IMR-90 (cell line): ENCODE measurements around the gene MKKS. TPM values are rescaled to one million over a fixed set of nuclear protein-coding genes. Genes with fewer than 3 reads are reported as not detected.

Experiments
- ATAC-seq: fragments of 200-7000 bp; cut with Tn5 transposase; 2 replicates; pipeline ENCODE4 v1.9.1; 2020; ENCODE audit warnings: low read depth, mild to moderate bottlenecking, moderate library complexity
- BruUV-seq: library from RNA; stranded (reverse); fragments of 400-500 nt; replicated peaks from 2 replicates; lab custom pipeline; 2021; lab: Mats Ljungman, UMichigan
- CTCF ChIA-PET: fragments of 300-600 bp; formaldehyde crosslinking; extraction: SDS; loops from one replicate; lab custom pipeline; 2021; ENCODE audit warnings: antibody characterized with exemption; lab: Yijun Ruan, JAX
- POLR2A ChIA-PET: fragments of 300-600 bp; sonication (Branson Sonifier 250); formaldehyde crosslinking; loops from one replicate; lab custom pipeline; 2022; ENCODE audit warnings: antibody characterized with exemption; ENCODE audit not compliant: unreplicated experiment; lab: Charles Lee
- DNase-seq: peaks from one replicate; pipeline ENCODE4 v3.0.0; 2013
- H2AFZ ChIP-seq: replicated peaks from 2 replicates; pipeline ENCODE3; 2013; ENCODE audit warnings: low read length, mild to moderate bottlenecking; ENCODE audit not compliant: poor library complexity
- H2AK5ac ChIP-seq: 2 replicates; pipeline ENCODE4 v1.6.1; 2013; ENCODE audit warnings: low read depth, low read length, inconsistent platforms
- H2AK9ac ChIP-seq: replicated peaks from 2 replicates; pipeline ENCODE3; 2013; ENCODE audit warnings: mild to moderate bottlenecking, low read depth, low read length, moderate library complexity; ENCODE audit not compliant: poor library complexity
- H2BK120ac ChIP-seq: 2 replicates; pipeline ENCODE4 v1.6.1; 2013; ENCODE audit warnings: low read depth, low read length, inconsistent platforms
- H2BK15ac ChIP-seq: 3 replicates; pipeline ENCODE4 v1.6.1; 2013; ENCODE audit warnings: low read depth, low read length, inconsistent platforms
- H2BK20ac ChIP-seq: 2 replicates; pipeline ENCODE4 v1.6.1; 2013; ENCODE audit warnings: low read depth, mild to moderate bottlenecking, inconsistent platforms, low read length, moderate library complexity
- H2BK5ac ChIP-seq: 2 replicates; pipeline ENCODE4 v1.6.1; 2013; ENCODE audit warnings: mild to moderate bottlenecking, low read depth, low read length, inconsistent platforms; ENCODE audit not compliant: poor library complexity, severe bottlenecking
- H3K14ac ChIP-seq: replicated peaks from 2 replicates; pipeline ENCODE4 v1.6.1; 2013; ENCODE audit warnings: low read depth, low read length, inconsistent platforms
- H3K18ac ChIP-seq: 2 replicates; pipeline ENCODE4 v1.6.1; 2013; ENCODE audit warnings: low read depth, low read length, control low read depth
- H3K23ac ChIP-seq: 2 replicates; pipeline ENCODE4 v1.6.1; 2013; ENCODE audit warnings: low read depth, low read length, inconsistent platforms
- H3K27ac ChIP-seq: 2 replicates; pipeline ENCODE4 v1.5.1; 2013; ENCODE audit warnings: mild to moderate bottlenecking, control low read depth, low read length; ENCODE audit not compliant: insufficient read depth
- H3K27me3 ChIP-seq: 2 replicates; pipeline ENCODE4 v1.6.1; 2013; ENCODE audit warnings: low read length; ENCODE audit not compliant: control insufficient read depth, insufficient read depth
- H3K36me3 ChIP-seq: 2 replicates; pipeline ENCODE4 v1.6.1; 2013; ENCODE audit warnings: low read length, mixed read lengths; ENCODE audit not compliant: control insufficient read depth, insufficient read depth
- H3K4ac ChIP-seq: 2 replicates; pipeline ENCODE4 v1.6.1; 2013; ENCODE audit warnings: low read depth, low read length, inconsistent platforms
- H3K4me1 ChIP-seq: 2 replicates; pipeline ENCODE4 v1.6.1; 2013; ENCODE audit warnings: low read length, mixed read lengths; ENCODE audit not compliant: control insufficient read depth, insufficient read depth
- H3K4me2 ChIP-seq: 2 replicates; pipeline ENCODE4 v1.6.1; 2013; ENCODE audit warnings: low read depth, mild to moderate bottlenecking, control low read depth, low read length, moderate library complexity
- H3K4me3 ChIP-seq: 2 replicates; pipeline ENCODE4 v1.5.1; 2013; ENCODE audit warnings: low read depth, mild to moderate bottlenecking, control low read depth, low read length, moderate library complexity; ENCODE audit not compliant: insufficient read depth
- H3K56ac ChIP-seq: 2 replicates; pipeline ENCODE4 v1.6.1; 2013; ENCODE audit warnings: low read length, inconsistent platforms; ENCODE audit not compliant: insufficient read depth; ENCODE audit errors: extremely low read depth
- H3K79me1 ChIP-seq, 2 experiments: 2 replicates each; pipeline ENCODE4 v1.6.1; 2013; ENCODE audit warnings: low read length in 2 of 2, inconsistent platforms in 1 of 2, low read depth in 1 of 2
- H3K9ac ChIP-seq: 2 replicates; pipeline ENCODE4 v1.6.1; 2013; ENCODE audit warnings: low read depth, low read length, control low read depth
- H3K9me1 ChIP-seq: 2 replicates; pipeline ENCODE4 v1.6.1; 2013; ENCODE audit warnings: low read length, inconsistent platforms; ENCODE audit not compliant: insufficient read depth
- H3K9me3 ChIP-seq: 2 replicates; pipeline ENCODE4 v1.6.1; 2013; ENCODE audit warnings: low read length; ENCODE audit not compliant: control insufficient read depth, insufficient read depth
- H4K20me1 ChIP-seq: 2 replicates; pipeline ENCODE4 v1.6.1; 2013; ENCODE audit warnings: low read length, inconsistent platforms; ENCODE audit not compliant: insufficient read depth
- H4K5ac ChIP-seq: 2 replicates; pipeline ENCODE4 v1.6.1; 2013; ENCODE audit warnings: mild to moderate bottlenecking, low read depth, low read length, control low read depth
- H4K8ac ChIP-seq, 2 experiments: 2 replicates each; pipeline ENCODE4 v1.6.1; 2013; ENCODE audit warnings: low read depth in 2 of 2, low read length in 2 of 2, control low read depth in 1 of 2, inconsistent platforms in 1 of 2
- H4K91ac ChIP-seq: 2 replicates; pipeline ENCODE4 v1.6.1; 2013; ENCODE audit warnings: low read depth, low read length, inconsistent platforms; ENCODE audit not compliant: insufficient read depth
- CEBPB ChIP-seq: IDR thresholded peaks from 2 replicates; pipeline ENCODE4 v1.6.1; 2012; ENCODE audit warnings: low read depth, low read length, improper control_type of control experiment
- CHD1 ChIP-seq: IDR thresholded peaks from 2 replicates; pipeline ENCODE4 v1.6.1; 2012; ENCODE audit warnings: low read depth, low read length, improper control_type of control experiment
- ELK1 ChIP-seq: fragments of 150-350 bp; IDR thresholded peaks from 2 replicates; pipeline ENCODE4 v1.6.1; 2016; ENCODE audit warnings: low read depth, mild to moderate bottlenecking, low read length, moderate library complexity, borderline replicate concordance
- FOS ChIP-seq: fragments of 150-350 bp; IDR thresholded peaks from 2 replicates; pipeline ENCODE4 v1.6.1; 2016; ENCODE audit warnings: low read depth, low read length
- MAFK ChIP-seq: IDR thresholded peaks from 2 replicates; pipeline ENCODE4 v1.6.1; 2012; ENCODE audit warnings: low read depth, low read length, improper control_type of control experiment
- MXI1 ChIP-seq: IDR thresholded peaks from 2 replicates; pipeline ENCODE4 v1.6.1; 2012; ENCODE audit warnings: low read depth, mild to moderate bottlenecking, low read length, moderate library complexity, borderline replicate concordance
- NFE2L2 ChIP-seq: fragments of 150-350 bp; IDR thresholded peaks from 2 replicates; pipeline ENCODE4 v1.6.1; 2016; ENCODE audit warnings: low read depth, mild to moderate bottlenecking, low read length
- RAD21 ChIP-seq: IDR thresholded peaks from 2 replicates; pipeline ENCODE4 v1.6.1; 2012; ENCODE audit warnings: low read length, improper control_type of control experiment
- RCOR1 ChIP-seq: IDR thresholded peaks from 2 replicates; pipeline ENCODE4 v1.6.1; 2012; ENCODE audit warnings: mild to moderate bottlenecking, low read length, improper control_type of control experiment; ENCODE audit not compliant: insufficient replicate concordance
- RFX5 ChIP-seq: IDR thresholded peaks from 2 replicates; pipeline ENCODE4 v1.8.0; 2012; ENCODE audit warnings: low read depth, mild to moderate bottlenecking, low read length, moderate library complexity
- SMC3 ChIP-seq: fragments of 150-350 bp; IDR thresholded peaks from 2 replicates; pipeline ENCODE4 v1.6.1; 2016; ENCODE audit warnings: low read depth, mild to moderate bottlenecking, antibody characterized with exemption, low read length, moderate library complexity
- WGBS, 2 experiments: methylation state at CpG; one replicate each; pipeline versions ENCODE4 v1.1.5 to v1.1.7; 2013; ENCODE audit warnings: missing lambda C conversion rate in 2 of 2; ENCODE audit not compliant: insufficient read length in 1 of 2; ENCODE audit errors: extremely low coverage in 2 of 2; 5-methylcytosine and 5-hydroxymethylcytosine counted together
- dilution Hi-C: fragments of 300-500 bp; cut with HindIII; formaldehyde crosslinking; loops from one replicate; pipeline ENCODE4 v1.14.3; 2018; ENCODE audit warnings: low sequenced_read_pairs; ENCODE audit not compliant: unreplicated experiment
- in situ Hi-C: fragments of 300-500 bp; cut with MboI; formaldehyde crosslinking; loops from 3 replicates; pipeline ENCODE4 v1.14.3; 2019; ENCODE audit warnings: low sequenced_read_pairs, inconsistent platforms, mixed read lengths
- intact Hi-C: fragments of 100-400 bp; cut with micrococcal nuclease; formaldehyde crosslinking; loops from 2 replicates; pipeline ENCODE4 v1.10.0; 2022
- polyA plus RNA-seq, 3 experiments: library from polyadenylated mRNA; depleted of rRNA; stranded (reverse); fragments of >200 nt; gene quantifications; 2 replicates each; pipeline ENCODE4 v1.2.3, GENCODE V29; 2012; ENCODE audit warnings: low replicate concordance in 1 of 3
- total RNA-seq: library from RNA; depleted of rRNA; stranded (reverse); fragments of >200 nt; gene quantifications from 2 replicates; pipeline ENCODE4 v1.2.3, GENCODE V29; 2012
- TF ChIP-seq, protein P1 (sequence below): conservative IDR thresholded peaks from 2 replicates; pipeline ENCODE4 v1.5.1; 2012; ENCODE audit warnings: mild to moderate bottlenecking, low read depth, low read length, improper control_type of control experiment
- TF ChIP-seq, protein P2 (sequence below): fragments of 150-350 bp; IDR thresholded peaks from 2 replicates; pipeline ENCODE4 v1.6.1; 2017; ENCODE audit warnings: mild to moderate bottlenecking, antibody characterized with exemption, low read length, low read depth

MKKS gene
- total and polyA plus RNA-seq, 2 of the 4 experiments (the other 2 are of a cell fraction): 6.9 to 7.5 TPM

GRCh38 chr20:10438217-10438616, 4.2 kb upstream of the MKKS start:
- no peaks in the 10 kb centered on the region for H3K36me3 ChIP-seq
- no peak overlapping the region for H4K5ac ChIP-seq
- no peak overlapping the region for H3K23ac ChIP-seq
- no peaks in the 10 kb centered on the region for H4K20me1 ChIP-seq
- H4K91ac ChIP-seq: no peak overlapping the region
- no peak overlapping the region for H3K27ac ChIP-seq
- no peak overlapping the region for H2AK9ac ChIP-seq
- H3K56ac ChIP-seq: no peak overlapping the region
- no CpG with 5 or more reads among the region's 4 CpGs for WGBS, 2 experiments
- no peak overlapping the region for H2BK120ac ChIP-seq
- intact Hi-C loops: loop anchor here (10.0 kb wide), 1 partner anchor 1107 kb away; no protein-coding TSS in a partner anchor
- no peak overlapping the region for H3K4me2 ChIP-seq
- H2BK20ac ChIP-seq: no peak overlapping the region
- H3K9ac ChIP-seq: no peak overlapping the region
- H3K4ac ChIP-seq: no peak overlapping the region
- CTCF ChIA-PET: no interaction called here
- no peak overlapping the region for H3K18ac ChIP-seq
- TF ChIP-seq MXI1 (no peak), ELK1 (no peak), SMC3 (no peak), RFX5 (no peak), NFE2L2 (no peak), RCOR1 (no peak), CEBPB (no peak), RAD21 (no peak), MAFK (no peak), CHD1 (no peak), FOS (no peak)
- TF ChIP-seq, protein P1, sequence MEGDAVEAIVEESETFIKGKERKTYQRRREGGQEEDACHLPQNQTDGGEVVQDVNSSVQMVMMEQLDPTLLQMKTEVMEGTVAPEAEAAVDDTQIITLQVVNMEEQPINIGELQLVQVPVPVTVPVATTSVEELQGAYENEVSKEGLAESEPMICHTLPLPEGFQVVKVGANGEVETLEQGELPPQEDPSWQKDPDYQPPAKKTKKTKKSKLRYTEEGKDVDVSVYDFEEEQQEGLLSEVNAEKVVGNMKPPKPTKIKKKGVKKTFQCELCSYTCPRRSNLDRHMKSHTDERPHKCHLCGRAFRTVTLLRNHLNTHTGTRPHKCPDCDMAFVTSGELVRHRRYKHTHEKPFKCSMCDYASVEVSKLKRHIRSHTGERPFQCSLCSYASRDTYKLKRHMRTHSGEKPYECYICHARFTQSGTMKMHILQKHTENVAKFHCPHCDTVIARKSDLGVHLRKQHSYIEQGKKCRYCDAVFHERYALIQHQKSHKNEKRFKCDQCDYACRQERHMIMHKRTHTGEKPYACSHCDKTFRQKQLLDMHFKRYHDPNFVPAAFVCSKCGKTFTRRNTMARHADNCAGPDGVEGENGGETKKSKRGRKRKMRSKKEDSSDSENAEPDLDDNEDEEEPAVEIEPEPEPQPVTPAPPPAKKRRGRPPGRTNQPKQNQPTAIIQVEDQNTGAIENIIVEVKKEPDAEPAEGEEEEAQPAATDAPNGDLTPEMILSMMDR: no peak
- TF ChIP-seq, protein P2, sequence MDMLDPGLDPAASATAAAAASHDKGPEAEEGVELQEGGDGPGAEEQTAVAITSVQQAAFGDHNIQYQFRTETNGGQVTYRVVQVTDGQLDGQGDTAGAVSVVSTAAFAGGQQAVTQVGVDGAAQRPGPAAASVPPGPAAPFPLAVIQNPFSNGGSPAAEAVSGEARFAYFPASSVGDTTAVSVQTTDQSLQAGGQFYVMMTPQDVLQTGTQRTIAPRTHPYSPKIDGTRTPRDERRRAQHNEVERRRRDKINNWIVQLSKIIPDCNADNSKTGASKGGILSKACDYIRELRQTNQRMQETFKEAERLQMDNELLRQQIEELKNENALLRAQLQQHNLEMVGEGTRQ: no peak
- DNase-seq: no peak
- POLR2A ChIA-PET: no interaction called here
- BruUV-seq: no TSS peak
- no peak overlapping the region for H3K4me3 ChIP-seq
- H2AFZ ChIP-seq: no peak overlapping the region
- in situ Hi-C loops: no loop called here
- H3K79me1 ChIP-seq: peaks cover 23 to 29% of the 10 kb centered on the region in 2 experiments
- H3K14ac ChIP-seq: no peak overlapping the region
- ATAC-seq: no peak
- H2BK15ac ChIP-seq: no peak overlapping the region
- no peaks in the 10 kb centered on the region for H3K27me3 ChIP-seq
- peaks cover 2% of the 10 kb centered on the region; the same call in 1 of the 2 replicates for H3K9me1 ChIP-seq
- H2BK5ac ChIP-seq: no peak overlapping the region
- no peak overlapping the region for H4K8ac ChIP-seq
- no peaks in the 10 kb centered on the region for H3K4me1 ChIP-seq
- dilution Hi-C loops: no loop called here
- no peaks in the 10 kb centered on the region for H3K9me3 ChIP-seq
- no peak overlapping the region for H2AK5ac ChIP-seq
